ENCODE data around the gene LAMA2. TPM values are rescaled to one million over a fixed set of nuclear protein-coding genes. Genes with fewer than 3 reads are reported as not detected.

The LAMA2 gene
- polyA plus RNA-seq, 1 donor from 2014 or later, result 2.5 TPM

- Histone ChIP-seq H4K20me1 (ENCODE audit: insufficient read depth) (no peaks in the 10 kb centered on the region), H3K4me3 (ENCODE audit: low read length) (no peak overlapping the region), H2AFZ (ENCODE audit: low read depth, low read length) (no peak overlapping the region), H3K9ac (ENCODE audit: low read length) (no peak overlapping the region), H3F3A (ENCODE audit: insufficient read depth, low read length, poor library complexity, severe bottlenecking) (no peaks in the 10 kb centered on the region), H3K9me2 (ENCODE audit: insufficient read depth, low read length) (no peaks in the 10 kb centered on the region), H3K36me3 (ENCODE audit: insufficient read depth, low read length) (no peaks in the 10 kb centered on the region), H3K79me2 (replicated peaks; ENCODE audit: insufficient read depth, low read length) (no peaks in the 10 kb centered on the region), H3K27me3 (ENCODE audit: insufficient read depth, low read depth, low read length) (no peaks in the 10 kb centered on the region), H3K4me2 (ENCODE audit: low read length) (no peak overlapping the region), H3K9me3 (ENCODE audit: low read length) (no peaks in the 10 kb centered on the region), H3K27ac (ENCODE audit: low read length) (no peak overlapping the region)
- no peak for TF ChIP-seq EZH2 (IDR thresholded peaks at IDR 0.05; ENCODE audit: borderline replicate concordance, insufficient read depth, low read length, poor library complexity, severe bottlenecking)
- TF ChIP-seq RAD21 (conservative IDR thresholded peaks at IDR 0.05), result no peak
Measured at GRCh38 chr6:129015721-129016120, 132.8 kb downstream of the LAMA2 start.

- Histone ChIP-seq H3K4me2 (ENCODE audit: low read length) (no peak overlapping the region), H3K9ac (ENCODE audit: low read length) (no peak overlapping the region), H4K20me1 (ENCODE audit: insufficient read depth) (no peaks in the 10 kb centered on the region), H3K4me3 (ENCODE audit: low read length) (no peak overlapping the region), H3F3A (ENCODE audit: insufficient read depth, low read length, poor library complexity, severe bottlenecking) (no peaks in the 10 kb centered on the region), H2AFZ (ENCODE audit: low read depth, low read length) (no peak overlapping the region), H3K27ac (ENCODE audit: low read length) (no peak overlapping the region), H3K36me3 (ENCODE audit: insufficient read depth, low read length) (no peaks in the 10 kb centered on the region), H3K27me3 (ENCODE audit: insufficient read depth, low read depth, low read length) (no peaks in the 10 kb centered on the region), H3K9me3 (ENCODE audit: low read length) (no peaks in the 10 kb centered on the region), H3K79me2 (replicated peaks; ENCODE audit: insufficient read depth, low read length) (no peaks in the 10 kb centered on the region), H3K9me2 (ENCODE audit: insufficient read depth, low read length) (no peaks in the 10 kb centered on the region)
- TF ChIP-seq EP300 (conservative IDR thresholded peaks at IDR 0.05; ENCODE audit: poor library complexity, severe bottlenecking) (no peak), TAF1 (IDR thresholded peaks at IDR 0.05; ENCODE audit: low read depth) (no peak), SMC3 (conservative IDR thresholded peaks at IDR 0.05; ENCODE audit: poor library complexity) (no peak), POLR2AphosphoS5 (IDR thresholded peaks at IDR 0.05) (no peak), MXI1 (conservative IDR thresholded peaks at IDR 0.05; ENCODE audit: poor library complexity, severe bottlenecking) (no peak), RAD21 (conservative IDR thresholded peaks at IDR 0.05) (no peak), CTCF (IDR thresholded peaks at IDR 0.05; ENCODE audit: poor library complexity, severe bottlenecking) (no peak), REST (IDR thresholded peaks at IDR 0.05; ENCODE audit: borderline replicate concordance) (no peak), EZH2 (IDR thresholded peaks at IDR 0.05; ENCODE audit: borderline replicate concordance, insufficient read depth, low read length, poor library complexity, severe bottlenecking) (no peak)
Measured at GRCh38 chr6:129016844-129017243, 133.9 kb downstream of the LAMA2 start.
